Muscle layer of colon (tissue), 2 donors: ENCODE measurements around the gene NCAN.

Source experiments
- H3K27ac ChIP-seq: one replicate; pipeline ENCODE4 v1.7.0; 2013; ENCODE audit warnings: low read depth, mild to moderate bottlenecking, low read length, moderate library complexity
- H3K27me3 ChIP-seq, 2 donors: one replicate each; pipeline ENCODE4 v1.7.0; 2013; ENCODE audit warnings: low read length in 2 of 2, mild to moderate bottlenecking in 2 of 2; ENCODE audit not compliant: insufficient read depth in 2 of 2, control insufficient read depth in 1 of 2
- H3K36me3 ChIP-seq: one replicate; pipeline ENCODE4 v1.7.0; 2013; ENCODE audit warnings: mild to moderate bottlenecking, low read length; ENCODE audit not compliant: insufficient read depth
- H3K4me1 ChIP-seq: one replicate; pipeline ENCODE4 v1.7.0; 2013; ENCODE audit warnings: mild to moderate bottlenecking, low read length; ENCODE audit not compliant: insufficient read depth
- H3K4me3 ChIP-seq, 2 donors: one replicate each; pipeline ENCODE4 v1.7.0; 2013; ENCODE audit warnings: low read length in 2 of 2, low read depth in 1 of 2, mild to moderate bottlenecking in 1 of 2, moderate library complexity in 1 of 2
- H3K9ac ChIP-seq: one replicate; pipeline ENCODE4 v1.7.0; 2013; ENCODE audit warnings: low read length
- H3K9me3 ChIP-seq: one replicate; pipeline ENCODE4 v1.7.0; 2013; ENCODE audit warnings: mild to moderate bottlenecking, low read length
- donor health status: abdominal sarcoma.
- donor health status: Adenocarcinoma of cecum.

Gene NCAN

GRCh38 chr19:19179548-19180441 lies 32.0 kb upstream of the NCAN start:
- H3K27ac ChIP-seq: no peak overlapping the region
- H3K27me3 ChIP-seq: no peaks in the 10 kb centered on the region
- peaks cover 15% of the 10 kb centered on the region for H3K36me3 ChIP-seq
- H3K9me3 ChIP-seq: no peaks in the 10 kb centered on the region
- H3K9ac ChIP-seq: no peak overlapping the region
- H3K4me1 ChIP-seq: no peaks in the 10 kb centered on the region
- no peak overlapping the region for H3K4me3 ChIP-seq

GRCh38 chr19:19181488-19181998 lies 30.2 kb upstream of the NCAN start:
- peaks cover 15% of the 10 kb centered on the region for H3K36me3 ChIP-seq
- H3K27ac ChIP-seq: no peak overlapping the region
- H3K4me3 ChIP-seq: no peak overlapping the region

GRCh38 chr19:19185853-19186740 lies 25.7 kb upstream of the NCAN start:
- H3K36me3 ChIP-seq: peaks cover 11% of the 10 kb centered on the region
- H3K9me3 ChIP-seq: no peaks in the 10 kb centered on the region
- H3K27me3 ChIP-seq: no peaks in the 10 kb centered on the region
- peaks cover 21% of the 10 kb centered on the region for H3K4me1 ChIP-seq
- H3K9ac ChIP-seq: no peak overlapping the region
- no peak overlapping the region for H3K27ac ChIP-seq
- no peak overlapping the region for H3K4me3 ChIP-seq

More at GRCh38 chr19:19181488-19181998, 30.2 kb upstream of the NCAN start:
- H3K9ac ChIP-seq: no peak overlapping the region
- H3K4me1 ChIP-seq: no peaks in the 10 kb centered on the region
- no peaks in the 10 kb centered on the region for H3K27me3 ChIP-seq
- no peaks in the 10 kb centered on the region for H3K9me3 ChIP-seq

GRCh38 chr19:19186742-19187141 lies 25.0 kb upstream of the NCAN start:
- H3K27me3 ChIP-seq: no peaks in the 10 kb centered on the region
- peaks cover 23% of the 10 kb centered on the region for H3K4me1 ChIP-seq
- peaks cover 9% of the 10 kb centered on the region for H3K36me3 ChIP-seq
- H3K27ac ChIP-seq: no peak overlapping the region
- H3K9ac ChIP-seq: no peak overlapping the region
- no peaks in the 10 kb centered on the region for H3K9me3 ChIP-seq
- no peak overlapping the region for H3K4me3 ChIP-seq

GRCh38 chr19:19191768-19192077 lies 20.0 kb upstream of the NCAN start:
- Histone ChIP-seq H3K27ac (peak overlapping the region; percentile 91), H3K36me3 (peaks cover 8% of the 10 kb centered on the region), H3K27me3 (no peaks in the 10 kb centered on the region), H3K4me3 (peak overlapping the region; percentile 73 to 100), H3K4me1 (peaks cover 35% of the 10 kb centered on the region), H3K9me3 (no peaks in the 10 kb centered on the region), H3K9ac (peak overlapping the region; percentile 93)

GRCh38 chr19:19192078-19192882 lies 19.5 kb upstream of the NCAN start, which contains the start of the genes BORCS8 and RFXANK:
Gene BORCS8, minus strand, starts transcription at chr19:19192152. Its CDS starts 35 bp downstream, at chr19:19192117.
Gene RFXANK, plus strand, starts transcription at chr19:19192258. Its CDS starts 1,689 bp downstream, at chr19:19193947.
- peaks cover 14% of the 10 kb centered on the region for H3K36me3 ChIP-seq
- peak within 1 kb of the TSS; percentile 93 for H3K9ac ChIP-seq

GRCh38 chr19:19192910-19193423 lies 18.8 kb upstream of the NCAN start:
- Histone ChIP-seq H3K27me3 (no peaks in the 10 kb centered on the region), H3K36me3 (peaks cover 16% of the 10 kb centered on the region), H3K9me3 (no peaks in the 10 kb centered on the region), H3K4me1 (peaks cover 35% of the 10 kb centered on the region), H3K4me3 (peak overlapping the region; percentile 67 to 100), H3K27ac (peak overlapping the region; percentile 91), H3K9ac (peak overlapping the region; percentile 91)

More at GRCh38 chr19:19192078-19192882, 19.5 kb upstream of the NCAN start, which contains the start of the genes BORCS8 and RFXANK:
- peak within 1 kb of the TSS; percentile 73 to 100 for H3K4me3 ChIP-seq
- no peaks in the 10 kb centered on the region for H3K9me3 ChIP-seq
- H3K27me3 ChIP-seq: no peaks in the 10 kb centered on the region
- H3K4me1 ChIP-seq: peaks cover 35% of the 10 kb centered on the region
- H3K27ac ChIP-seq: peak within 1 kb of the TSS; percentile 91

- Histone ChIP-seq H3K4me1 (peaks cover 35% of the 10 kb centered on the region), H3K27me3 (no peaks in the 10 kb centered on the region), H3K9me3 (no peaks in the 10 kb centered on the region), H3K27ac (no peak overlapping the region), H3K36me3 (peaks cover 25% of the 10 kb centered on the region), H3K4me3 (peak overlapping the region in 1 of 2 donors; percentile 100), H3K9ac (no peak overlapping the region)
Measured at GRCh38 chr19:19193926-19194325, 17.8 kb upstream of the NCAN start.

GRCh38 chr19:19201697-19202630 lies 9.8 kb upstream of the NCAN start:
- Histone ChIP-seq H3K4me3 (peak overlapping the region in 1 of 2 donors; percentile 82), H3K27ac (no peak overlapping the region), H3K9me3 (no peaks in the 10 kb centered on the region), H3K36me3 (peaks cover 27% of the 10 kb centered on the region), H3K9ac (no peak overlapping the region), H3K27me3 (peaks cover 0 to 4% of the 10 kb centered on the region in 2 donors), H3K4me1 (peaks cover 8% of the 10 kb centered on the region)

- H3K4me3 ChIP-seq: peak overlapping the region; percentile 65 to 82
- peak overlapping the region; percentile 79 for H3K27ac ChIP-seq
- H3K27me3 ChIP-seq: peaks cover 0 to 4% of the 10 kb centered on the region in 2 donors
- peaks cover 23% of the 10 kb centered on the region for H3K36me3 ChIP-seq
- H3K4me1 ChIP-seq: peaks cover 8% of the 10 kb centered on the region
- peak overlapping the region; percentile 38 for H3K9ac ChIP-seq
- H3K9me3 ChIP-seq: no peaks in the 10 kb centered on the region
Measured at GRCh38 chr19:19202707-19203011, 9.1 kb upstream of the NCAN start.
